DND-41 (cell line): ENCODE results near the gene EPHA1.

ENCODE experiments used
- ATAC-seq: fragments of 200-7000 bp; cut with Tn5 transposase; 3 replicates; pipeline ENCODE4 v1.9.1; 2021; ENCODE audit warnings: low read depth; ENCODE audit not compliant: insufficient read depth
- DNase-seq: peaks from one replicate; pipeline ENCODE4 v3.0.0-alpha.2; 2020
- H2AFZ ChIP-seq: 2 replicates; pipeline ENCODE4 v1.6.0; 2012; ENCODE audit warnings: low read depth, low read length
- H3K27ac ChIP-seq: 2 replicates; pipeline ENCODE4 v1.5.1; 2012; ENCODE audit warnings: low read length, inconsistent platforms
- H3K27me3 ChIP-seq: fragments of 200-600 bp; sonication (generic); 2 replicates; pipeline ENCODE4 v1.6.0; 2012; ENCODE audit warnings: low read length, mild to moderate bottlenecking, inconsistent platforms; ENCODE audit not compliant: insufficient read depth, poor library complexity
- H3K36me3 ChIP-seq: 2 replicates; pipeline ENCODE4 v1.5.1; 2012; ENCODE audit warnings: low read length, inconsistent platforms; ENCODE audit not compliant: insufficient read depth
- H3K4me1 ChIP-seq: 2 replicates; pipeline ENCODE4 v1.5.1; 2012; ENCODE audit warnings: mild to moderate bottlenecking, low read length; ENCODE audit not compliant: insufficient read depth
- H3K4me2 ChIP-seq: 2 replicates; pipeline ENCODE4 v1.6.0; 2012; ENCODE audit warnings: mild to moderate bottlenecking, moderate library complexity, low read length, inconsistent platforms; ENCODE audit not compliant: insufficient read depth
- H3K4me3 ChIP-seq, 2 experiments: fragments of 200-600 bp in 1 of 2; shearing (Covaris generic) in 1 of 2; 2 replicates each; pipeline ENCODE4 v1.5.1; 2012 to 2016; ENCODE audit warnings: inconsistent platforms in 2 of 2, low read length in 2 of 2, mild to moderate bottlenecking in 2 of 2, low read depth in 1 of 2, moderate library complexity in 1 of 2
- H3K79me2 ChIP-seq: 2 replicates; pipeline ENCODE4 v1.6.0; 2012; ENCODE audit warnings: low read length, inconsistent platforms; ENCODE audit not compliant: insufficient read depth
- H3K9ac ChIP-seq: 2 replicates; pipeline ENCODE4 v1.6.0; 2012; ENCODE audit warnings: low read depth, mild to moderate bottlenecking, inconsistent platforms, low read length, moderate library complexity
- H3K9me3 ChIP-seq: 2 replicates; pipeline ENCODE4 v1.5.1; 2012; ENCODE audit warnings: low read length, moderate library complexity, mild to moderate bottlenecking, inconsistent platforms; ENCODE audit not compliant: insufficient read depth, severe bottlenecking
- H4K20me1 ChIP-seq: 2 replicates; pipeline ENCODE4 v1.6.0; 2012; ENCODE audit warnings: low read length; ENCODE audit not compliant: insufficient read depth
- CTCF ChIP-seq: IDR thresholded peaks from 2 replicates; pipeline ENCODE4 v1.5.1; 2012; ENCODE audit warnings: borderline replicate concordance, low read length, moderate library complexity, mild to moderate bottlenecking; ENCODE audit not compliant: poor library complexity, severe bottlenecking; ENCODE audit errors: extremely low read depth
- EZH2 ChIP-seq: IDR thresholded peaks from 3 replicates; pipeline ENCODE4 v1.6.1; 2012; ENCODE audit warnings: borderline replicate concordance, low read depth, mild to moderate bottlenecking, moderate library complexity, low read length, inconsistent platforms; ENCODE audit not compliant: severe bottlenecking

EPHA1 gene

DNA sequence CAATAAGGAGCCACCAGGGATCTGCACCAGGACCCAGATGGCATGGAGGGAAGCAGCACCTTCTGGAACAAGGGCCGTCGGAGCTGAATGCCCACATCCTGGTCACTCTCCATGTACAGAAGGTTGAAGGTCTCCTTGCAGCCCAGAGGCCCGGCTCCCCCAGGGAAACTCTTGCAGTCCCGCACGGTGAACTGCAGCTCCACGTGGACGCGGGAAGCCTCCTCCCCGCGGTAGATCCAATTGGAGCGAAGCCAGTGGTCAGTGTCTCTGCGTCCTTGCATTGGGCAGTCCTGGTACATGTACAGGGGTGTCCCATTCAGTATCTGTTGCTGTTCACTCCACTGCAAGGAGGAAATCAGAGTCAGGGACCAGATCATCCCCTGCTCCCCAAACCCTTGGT, 7.4 kb downstream of the EPHA1 start:
- Histone ChIP-seq H3K79me2 (no peaks in the 10 kb centered on the region), H3K9ac (no peak overlapping the region), H3K9me3 (no peaks in the 10 kb centered on the region), H3K36me3 (no peaks in the 10 kb centered on the region), H4K20me1 (no peaks in the 10 kb centered on the region), H3K27me3 (no peaks in the 10 kb centered on the region), H3K27ac (no peak overlapping the region), H2AFZ (no peak overlapping the region), H3K4me1 (no peaks in the 10 kb centered on the region), H3K4me3 (no peak overlapping the region), H3K4me2 (no peak overlapping the region)
- TF ChIP-seq EZH2, result no peak
- no peak for TF ChIP-seq CTCF
- ATAC-seq (no peak), DNase-seq (no peak)

- TF ChIP-seq CTCF (no peak), EZH2 (no peak)
- Histone ChIP-seq H3K4me2 (no peak overlapping the region), H3K36me3 (no peaks in the 10 kb centered on the region), H3K4me1 (no peaks in the 10 kb centered on the region), H2AFZ (no peak overlapping the region), H3K27ac (no peak overlapping the region), H3K27me3 (no peaks in the 10 kb centered on the region), H3K9me3 (no peaks in the 10 kb centered on the region), H3K79me2 (no peaks in the 10 kb centered on the region), H3K4me3 (no peak overlapping the region), H4K20me1 (no peaks in the 10 kb centered on the region), H3K9ac (no peak overlapping the region)
- ATAC-seq (no peak), DNase-seq (no peak)
Observed at GRCh38 chr7:143399642-143400041, 9.0 kb downstream of the EPHA1 start.

- no peaks in the 10 kb centered on the region for H3K36me3 ChIP-seq
- TF ChIP-seq CTCF (no peak), EZH2 (no peak)
- no peaks in the 10 kb centered on the region for H3K27me3 ChIP-seq
- no peak overlapping the region for H2AFZ ChIP-seq
- no peak for DNase-seq
- no peaks in the 10 kb centered on the region for H4K20me1 ChIP-seq
- H3K4me2 ChIP-seq, result no peak overlapping the region
- ATAC-seq, result no peak
- H3K9me3 ChIP-seq, result no peaks in the 10 kb centered on the region
- no peaks in the 10 kb centered on the region for H3K4me1 ChIP-seq
- H3K79me2 ChIP-seq, result no peaks in the 10 kb centered on the region
- no peak overlapping the region for H3K4me3 ChIP-seq
- no peak overlapping the region for H3K27ac ChIP-seq
- H3K9ac ChIP-seq, result no peak overlapping the region
Observed at GRCh38 chr7:143399151-143399550, 9.5 kb downstream of the EPHA1 start.

DNA sequence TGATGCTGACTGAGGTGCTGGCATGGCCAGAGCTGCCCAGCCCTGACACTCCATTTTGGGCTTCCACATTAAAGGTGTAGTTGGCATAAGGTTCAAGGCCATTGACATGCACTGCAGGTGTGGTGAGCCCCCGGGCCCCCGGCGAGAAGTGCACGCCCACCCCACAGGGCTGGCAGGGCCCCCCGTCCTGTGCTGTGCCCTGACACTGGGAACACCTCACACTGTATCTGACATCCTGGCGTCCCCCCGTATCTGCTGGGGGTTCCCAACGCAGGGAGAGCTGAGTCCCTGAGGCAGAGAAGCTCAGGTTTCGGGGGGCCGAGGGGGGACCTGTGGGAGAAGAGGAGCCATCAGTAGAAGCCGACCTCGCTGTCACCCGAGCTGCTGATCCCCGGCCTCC, 10.0 kb downstream of the EPHA1 start:
- H3K79me2 ChIP-seq, result no peaks in the 10 kb centered on the region
- ATAC-seq (no peak), DNase-seq (no peak)
- no peaks in the 10 kb centered on the region for H3K9me3 ChIP-seq
- H3K4me1 ChIP-seq, result no peaks in the 10 kb centered on the region
- H3K36me3 ChIP-seq, result no peaks in the 10 kb centered on the region
- no peaks in the 10 kb centered on the region for H3K27me3 ChIP-seq
- TF ChIP-seq EZH2 (no peak), CTCF (no peak)
- H3K4me2 ChIP-seq, result no peak overlapping the region
- H3K27ac ChIP-seq, result no peak overlapping the region
- no peak overlapping the region for H3K9ac ChIP-seq
- H2AFZ ChIP-seq, result no peak overlapping the region
- H3K4me3 ChIP-seq, result no peak overlapping the region
- no peaks in the 10 kb centered on the region for H4K20me1 ChIP-seq
